ENCODE measurements around the gene GPR84. TPM values are rescaled to one million over a fixed set of nuclear protein-coding genes. Genes with fewer than 3 reads are reported as not detected.

GPR84 gene
- total and polyA plus RNA-seq, 2 of the 8 experiments (the other 6 are each of a cell fraction or from before 2014, with no cell fraction given): 0.09 TPM; not detected in 1

- no peak for TF ChIP-seq RBBP5 (IDR thresholded peaks at IDR 0.05; ENCODE audit: borderline replicate concordance, low read depth, low read length)
- TF ChIP-seq MAX (IDR thresholded peaks at IDR 0.05): no peak
- TF ChIP-seq CBX8 (IDR thresholded peaks at IDR 0.05; ENCODE audit: borderline replicate concordance, low read depth, low read length): no peak
- no peak for TF ChIP-seq SRF (IDR thresholded peaks at IDR 0.05; ENCODE audit: low read depth, low read length)
Measured at GRCh38 chr12:54374562-54375258, 10.4 kb upstream of the GPR84 start (continued).

Measured in H1 (cell line).